Keratinocyte (primary cell): ENCODE data around the gene SPINT1.

Source experiments
- EZH2 ChIP-seq: IDR thresholded peaks from one replicate; pipeline ENCODE4 v1.6.1; 2012; ENCODE audit warnings: inconsistent platforms, mild to moderate bottlenecking, low read length, moderate library complexity
- TF ChIP-seq, protein P1 (sequence below), 3 experiments: IDR thresholded peaks in 1 of 3; conservative IDR thresholded peaks in 1 of 3; optimal IDR thresholded peaks in 1 of 3; 2 replicates in 2 of 3; 3 replicates in 1 of 3; pipeline versions ENCODE3 to v1.5.1; 2011; ENCODE audit warnings: low read length in 3 of 3, mild to moderate bottlenecking in 3 of 3, moderate library complexity in 2 of 3, control low read depth in 1 of 3, inconsistent platforms in 1 of 3; ENCODE audit not compliant: insufficient read depth in 2 of 3; ENCODE audit errors: extremely low read depth in 1 of 3

DNA sequence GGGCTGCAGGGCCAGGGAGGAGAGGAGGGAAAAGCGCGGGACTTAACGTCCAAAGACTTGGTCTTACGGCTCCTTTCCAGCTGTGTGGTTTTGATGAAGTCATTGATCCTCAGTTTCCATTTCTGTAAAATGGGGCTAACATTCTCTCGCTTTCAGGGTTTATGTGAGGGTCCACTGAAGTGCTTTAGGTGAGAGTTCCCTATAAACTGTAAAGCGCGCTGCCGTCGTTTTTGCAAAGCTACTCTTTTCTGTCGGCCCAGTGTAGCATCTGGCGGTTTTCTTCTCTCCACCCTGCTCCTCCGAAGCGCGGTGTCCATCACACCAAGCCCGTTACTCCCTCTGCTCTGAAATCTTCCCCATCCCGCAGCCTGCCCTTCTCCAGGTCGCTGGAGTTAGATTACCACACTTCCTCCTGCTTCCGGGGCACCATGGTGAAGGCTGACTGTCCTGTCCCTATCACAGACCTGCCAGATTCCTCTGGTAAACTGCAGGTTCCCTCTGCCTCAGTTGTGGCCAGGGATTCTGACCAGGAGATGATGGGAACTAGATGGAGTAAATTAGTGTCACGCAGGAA, 35.9 kb upstream of the SPINT1 start:
- TF ChIP-seq, protein P1, sequence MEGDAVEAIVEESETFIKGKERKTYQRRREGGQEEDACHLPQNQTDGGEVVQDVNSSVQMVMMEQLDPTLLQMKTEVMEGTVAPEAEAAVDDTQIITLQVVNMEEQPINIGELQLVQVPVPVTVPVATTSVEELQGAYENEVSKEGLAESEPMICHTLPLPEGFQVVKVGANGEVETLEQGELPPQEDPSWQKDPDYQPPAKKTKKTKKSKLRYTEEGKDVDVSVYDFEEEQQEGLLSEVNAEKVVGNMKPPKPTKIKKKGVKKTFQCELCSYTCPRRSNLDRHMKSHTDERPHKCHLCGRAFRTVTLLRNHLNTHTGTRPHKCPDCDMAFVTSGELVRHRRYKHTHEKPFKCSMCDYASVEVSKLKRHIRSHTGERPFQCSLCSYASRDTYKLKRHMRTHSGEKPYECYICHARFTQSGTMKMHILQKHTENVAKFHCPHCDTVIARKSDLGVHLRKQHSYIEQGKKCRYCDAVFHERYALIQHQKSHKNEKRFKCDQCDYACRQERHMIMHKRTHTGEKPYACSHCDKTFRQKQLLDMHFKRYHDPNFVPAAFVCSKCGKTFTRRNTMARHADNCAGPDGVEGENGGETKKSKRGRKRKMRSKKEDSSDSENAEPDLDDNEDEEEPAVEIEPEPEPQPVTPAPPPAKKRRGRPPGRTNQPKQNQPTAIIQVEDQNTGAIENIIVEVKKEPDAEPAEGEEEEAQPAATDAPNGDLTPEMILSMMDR (optimal IDR thresholded peaks at IDR 0.05 in 1 of 3, IDR thresholded peaks at IDR 0.05 in 1 of 3, conservative IDR thresholded peaks at IDR 0.05 in 1 of 3; ENCODE audit: extremely low read depth in 1 of 3, insufficient read depth in 2 of 3, low read length in 3 of 3), result no peak
- TF ChIP-seq EZH2, result no peak
